NCI-H69 (cell line): Measurements from ENCODE around the gene PLCB4.
"Not testable (repeated sequence)": the region's sequence is repeated elsewhere in the genome, so short reads cannot be mapped to it uniquely, and the experiment has no call there.

Experiments used
- DNase-seq: peaks from one replicate; lab custom pipeline; 2025; lab: John Stamatoyannopoulos, UW

PLCB4 gene

DNA sequence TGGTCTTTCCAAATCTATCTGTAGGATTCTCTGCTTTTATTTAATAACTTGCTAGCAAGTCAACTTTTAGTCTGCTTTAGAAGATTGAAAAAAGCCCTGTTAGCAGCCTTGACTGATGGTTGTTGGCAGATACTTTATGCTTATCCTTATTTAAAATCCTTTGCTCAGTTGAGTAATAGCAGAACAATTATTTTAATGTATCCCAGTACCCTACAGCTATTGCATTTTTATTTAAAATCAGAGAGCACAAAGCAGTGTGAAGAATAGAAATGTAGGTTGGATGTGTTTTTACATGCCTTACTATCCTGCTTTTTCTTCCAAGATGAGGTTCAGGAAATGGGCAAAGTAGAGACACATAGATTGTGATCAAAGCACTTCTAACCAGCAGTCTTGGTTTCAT, 298.4 kb downstream of the PLCB4 start:
- no peak for DNase-seq

DNA sequence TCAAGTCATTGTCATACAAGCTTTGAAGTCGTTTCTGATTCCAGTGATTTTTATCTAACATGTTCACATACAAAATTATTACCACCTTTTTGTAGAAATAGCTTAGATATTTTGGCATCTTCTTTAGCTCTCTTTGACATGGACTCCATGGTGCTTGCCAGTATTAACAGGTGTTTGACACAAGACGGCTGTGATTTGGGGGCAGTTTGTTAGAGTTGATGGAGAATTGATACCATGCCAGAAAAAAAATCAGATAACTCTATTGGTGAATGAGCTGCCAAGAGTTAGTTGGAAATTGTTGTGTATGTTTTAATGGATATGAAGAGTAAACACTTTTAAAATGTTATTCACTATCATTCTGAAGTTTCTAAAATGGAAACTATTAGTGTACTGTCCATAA, 298.9 kb downstream of the PLCB4 start:
- DNase-seq = no peak

GRCh38 chr20:9368893-9369292, 300.0 kb downstream of the PLCB4 start:
- peak; percentile 26 for DNase-seq

DNA sequence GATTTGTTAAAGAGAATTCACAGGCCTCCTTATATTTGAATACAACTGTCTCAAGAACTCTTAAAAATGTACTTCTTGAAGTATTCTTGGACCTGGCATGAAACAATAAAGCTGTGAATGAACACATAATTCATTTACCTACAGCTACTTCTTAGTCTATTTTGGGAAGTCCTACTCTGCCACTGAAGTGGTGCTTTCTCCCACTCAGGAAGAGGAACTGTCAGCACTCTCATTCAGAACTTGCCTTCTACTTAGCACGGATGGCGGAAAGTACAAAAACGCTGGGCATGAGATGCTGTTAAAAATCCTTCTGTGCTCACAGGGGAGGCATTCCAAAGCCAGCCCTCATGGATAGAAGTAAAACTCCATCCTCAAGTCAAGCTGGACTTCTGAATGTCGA, 300.7 kb downstream of the PLCB4 start:
- no peak for DNase-seq

- DNase-seq = peak; percentile 71
Observed at GRCh38 chr20:9374072-9374471, 305.2 kb downstream of the PLCB4 start.

DNA sequence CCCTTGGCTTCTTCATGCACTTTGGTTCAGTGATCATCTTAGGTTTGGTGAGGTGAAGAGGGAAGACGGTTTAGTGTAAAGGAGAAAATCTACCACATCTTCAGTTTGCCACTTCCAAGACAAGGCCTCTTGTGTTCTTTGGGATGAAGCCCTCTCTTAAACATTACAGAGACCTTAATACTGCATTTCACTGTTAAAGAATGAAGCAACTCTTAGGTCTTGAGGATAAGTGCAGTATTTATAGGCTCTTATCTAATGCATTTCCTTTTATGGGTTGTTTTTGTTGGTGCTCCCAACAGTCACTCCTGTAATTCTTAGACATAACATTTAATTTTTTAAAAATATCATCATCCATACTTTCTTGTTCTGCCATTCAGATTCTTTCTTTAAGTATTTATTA, 305.6 kb downstream of the PLCB4 start:
- DNase-seq = no peak

GRCh38 chr20:9375221-9375681, 306.4 kb downstream of the PLCB4 start:
- no peak for DNase-seq

DNA sequence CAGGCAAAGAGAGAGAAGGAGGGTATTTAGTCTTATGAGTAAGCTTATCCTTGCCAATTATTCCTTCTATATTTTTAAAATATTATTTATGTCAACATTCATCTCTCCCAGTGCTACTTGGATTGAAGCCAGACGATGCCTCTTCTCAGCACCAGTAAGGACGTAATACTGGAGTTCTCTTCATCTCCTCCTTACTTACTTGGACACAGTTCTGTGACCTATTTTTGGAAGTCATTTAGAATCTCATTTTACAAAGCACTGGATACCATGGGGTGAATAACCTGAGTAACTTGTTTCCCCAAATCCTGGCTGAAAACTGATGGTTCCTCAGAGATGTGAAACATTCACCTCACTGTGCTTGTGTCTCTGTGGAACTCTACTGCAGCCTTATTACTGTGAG, 308.1 kb downstream of the PLCB4 start:
- DNase-seq = no peak

DNA sequence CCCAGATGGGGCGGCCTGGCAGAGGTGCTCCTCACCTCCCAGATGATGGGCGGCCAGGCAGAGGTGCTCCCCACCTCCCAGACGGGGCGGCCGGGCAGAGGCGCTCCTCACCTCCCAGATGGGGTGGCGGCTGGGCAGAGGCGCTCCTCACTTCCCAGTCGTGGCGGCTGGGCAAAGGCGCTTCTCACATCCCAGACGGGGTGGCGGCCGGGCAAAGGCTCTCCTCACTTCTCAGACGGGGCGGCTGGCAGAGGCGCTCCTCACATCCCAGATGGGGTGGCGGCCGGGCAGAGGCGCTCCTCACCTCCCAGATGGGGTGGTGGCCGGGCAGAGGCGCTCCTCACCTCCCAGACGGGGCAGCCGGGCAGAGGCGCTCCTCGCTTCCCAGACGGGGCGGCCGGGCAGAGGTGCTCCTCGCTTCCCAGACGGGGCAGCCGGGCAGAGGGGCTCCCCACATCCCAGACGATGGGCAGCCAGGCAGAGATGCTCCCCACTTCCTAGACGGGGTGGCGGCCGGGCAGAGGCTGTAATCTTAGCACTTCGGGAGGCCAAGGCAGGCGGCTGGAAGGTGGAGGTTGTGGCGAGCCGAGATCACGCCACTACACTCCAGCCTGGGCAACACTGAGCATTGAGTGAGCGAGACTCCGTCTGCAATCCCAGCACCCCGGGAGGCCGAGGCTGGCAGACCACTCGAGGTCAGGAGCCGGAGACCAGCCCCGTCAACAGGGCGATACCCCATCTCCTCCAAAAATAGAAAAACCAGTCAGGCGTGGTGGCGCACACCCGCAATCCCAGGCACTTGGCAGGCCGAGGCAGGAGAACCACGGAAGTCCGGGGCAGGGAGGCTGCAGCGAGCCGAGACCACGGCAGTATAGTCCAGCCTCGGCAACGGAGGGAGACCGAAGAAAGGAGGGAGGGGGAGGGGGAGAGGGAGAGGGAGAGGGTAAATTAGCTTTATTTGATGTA, 316.7 kb downstream of the PLCB4 start:
- DNase-seq = not testable (repeated sequence)

- DNase-seq = no peak
Observed at GRCh38 chr20:9388160-9388812, 319.4 kb downstream of the PLCB4 start.

DNA sequence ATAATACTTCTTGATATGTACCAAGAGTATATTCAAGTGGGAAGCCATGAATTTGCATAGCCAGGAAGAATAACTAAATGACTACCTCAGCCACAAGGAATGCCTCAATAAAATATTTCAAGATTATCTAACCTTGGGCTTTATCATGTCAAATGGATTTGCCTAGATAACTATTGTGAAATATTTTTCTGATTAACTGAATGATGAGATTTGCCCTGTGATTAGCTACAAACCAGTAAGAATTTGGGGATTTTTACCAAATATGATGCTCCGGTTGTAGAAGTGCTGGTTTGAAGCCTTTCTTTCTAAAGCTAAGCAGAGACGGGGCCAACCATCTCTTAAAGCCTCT, 319.9 kb downstream of the PLCB4 start:
- no peak for DNase-seq

DNA sequence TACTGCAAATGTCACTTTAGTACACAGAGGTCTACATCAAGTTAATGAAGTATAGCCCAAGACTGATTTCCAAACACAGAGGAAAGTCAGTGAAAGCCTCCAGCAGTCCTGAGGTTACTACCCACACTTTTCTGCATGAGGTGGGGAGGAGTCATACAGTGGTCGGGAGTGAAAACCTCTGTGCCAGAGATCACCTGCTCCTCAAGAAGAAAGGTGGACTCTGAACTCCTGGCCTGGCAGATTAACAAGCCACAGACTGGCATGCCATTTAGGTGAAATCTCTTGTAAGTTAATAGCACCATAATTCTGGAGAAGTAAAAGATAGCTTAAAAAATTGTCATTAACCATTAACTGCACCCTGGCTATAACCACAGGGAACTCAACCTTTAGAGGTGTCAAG, 320.5 kb downstream of the PLCB4 start:
- no peak for DNase-seq

DNA sequence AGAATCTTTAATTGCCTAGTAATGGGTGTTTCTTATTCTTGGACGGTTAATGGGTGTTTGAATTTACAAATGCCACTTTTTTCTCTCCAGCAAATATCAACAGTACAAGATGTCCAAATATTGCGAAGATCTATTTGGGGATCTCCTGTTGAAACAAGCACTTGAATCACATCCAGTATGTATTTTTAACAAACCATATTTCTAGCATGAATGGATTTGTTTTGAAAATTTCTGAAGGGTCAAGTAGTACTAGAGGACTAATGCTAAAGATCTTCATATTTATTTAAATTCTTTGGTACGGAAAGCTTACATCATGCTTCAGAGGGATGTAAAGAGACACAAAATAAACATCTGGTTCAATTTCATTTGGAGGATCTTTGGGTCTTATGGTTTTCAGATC, 321.6 kb downstream of the PLCB4 start:
- DNase-seq = no peak

GRCh38 chr20:9392892-9393857, 324.3 kb downstream of the PLCB4 start:
- DNase-seq = peak; percentile 83

GRCh38 chr20:9395971-9396370, 327.1 kb downstream of the PLCB4 start:
- DNase-seq = no peak

DNA sequence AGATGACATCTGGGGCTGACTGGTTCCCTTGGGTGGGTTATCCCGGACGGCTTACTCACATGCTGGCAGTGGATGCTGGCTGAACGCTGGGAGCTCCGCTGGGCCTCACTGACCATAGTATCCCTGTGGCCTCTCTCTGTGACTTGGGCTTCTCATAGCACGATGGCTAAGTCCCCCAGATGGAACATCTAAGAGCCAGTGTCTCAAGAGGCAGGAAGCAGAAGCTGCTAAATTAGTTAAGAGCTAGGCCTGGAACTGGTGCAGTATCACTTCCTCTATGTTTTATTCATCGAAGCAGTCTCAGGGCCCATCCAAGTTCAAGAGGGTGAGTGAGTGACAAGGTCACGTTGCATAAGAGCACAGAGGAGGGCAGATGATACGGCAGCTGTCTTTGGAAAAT, 329.0 kb downstream of the PLCB4 start:
- no peak for DNase-seq

GRCh38 chr20:9398882-9399281, 330.0 kb downstream of the PLCB4 start:
- no peak for DNase-seq

GRCh38 chr20:9399322-9399721, 330.4 kb downstream of the PLCB4 start:
- DNase-seq = peak; percentile 91

- DNase-seq = peak; percentile 13
Observed at GRCh38 chr20:9400171-9401025, 331.5 kb downstream of the PLCB4 start.

- no peak for DNase-seq
Observed at GRCh38 chr20:9401371-9401770, 332.5 kb downstream of the PLCB4 start.

DNA sequence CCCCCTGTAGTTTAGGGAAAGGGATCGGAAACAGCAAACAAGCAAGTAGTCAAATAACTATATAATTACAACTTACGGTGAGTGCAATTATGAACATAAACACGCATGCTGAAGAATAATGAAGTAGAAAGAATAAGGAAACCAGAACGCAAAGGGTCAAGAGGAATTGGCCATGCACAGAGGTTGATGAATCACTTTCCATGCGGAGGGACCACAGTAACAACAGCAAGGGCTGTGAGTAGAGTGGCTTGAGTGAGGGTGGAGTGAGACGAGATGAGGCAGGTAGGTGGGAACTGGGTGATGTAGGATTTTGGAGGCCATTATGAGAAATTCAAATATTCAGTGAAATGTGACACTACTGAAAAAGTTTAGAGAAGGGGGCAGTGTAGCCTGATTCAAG, 333.3 kb downstream of the PLCB4 start:
- peak; percentile 97 for DNase-seq
